GM12892 (cell line): Measurements from ENCODE around the gene ZBTB2.

ENCODE experiments used
- POLR2A ChIP-seq: IDR thresholded peaks from 2 replicates; pipeline ENCODE4 v1.6.1; 2011; ENCODE audit warnings: low read depth, low read length, control low read depth
- POLR2AphosphoS5 ChIP-seq: IDR thresholded peaks from 2 replicates; pipeline ENCODE4 v1.6.1; 2011; ENCODE audit warnings: low read depth, low read length, control low read depth

- TF ChIP-seq POLR2A, result no peak
- TF ChIP-seq POLR2AphosphoS5, result no peak
Measured at GRCh38 chr6:151400473-151400872, 9.1 kb upstream of the ZBTB2 start.
